HG03558 (cell line): Measurements from ENCODE around the gene ALS2CL.

ENCODE experiments used
- ATAC-seq: cut with Tn5 transposase; IDR thresholded peaks from one replicate; pipeline ENCODE4 v1.9.1; 2021; ENCODE audit warnings: moderate number of reproducible peaks; ENCODE audit not compliant: unreplicated experiment; ENCODE audit errors: extremely low read depth

Gene ALS2CL

GRCh38 chr3:46681856-46682540 lies 11.5 kb downstream of the ALS2CL start:
- no peak for ATAC-seq

- no peak for ATAC-seq
Measured at GRCh38 chr3:46681387-46681786, 12.1 kb downstream of the ALS2CL start.

GRCh38 chr3:46680298-46680826 lies 13.1 kb downstream of the ALS2CL start:
- ATAC-seq, result no peak

- no peak for ATAC-seq
Measured at GRCh38 chr3:46679681-46680080, 13.8 kb downstream of the ALS2CL start.

- no peak for ATAC-seq
Measured at GRCh38 chr3:46678280-46678679, 15.2 kb downstream of the ALS2CL start.

- no peak for ATAC-seq
Measured at GRCh38 chr3:46677411-46677726, 16.1 kb downstream of the ALS2CL start.

- ATAC-seq, result no peak
Measured at GRCh38 chr3:46676601-46677410, 16.7 kb downstream of the ALS2CL start.

- ATAC-seq, result no peak
Measured at GRCh38 chr3:46675843-46676567, 17.5 kb downstream of the ALS2CL start.

- ATAC-seq, result no peak
Measured at GRCh38 chr3:46675426-46675825, 18.1 kb downstream of the ALS2CL start.

- no peak for ATAC-seq
Measured at GRCh38 chr3:46674031-46674845, 19.2 kb downstream of the ALS2CL start.

GRCh38 chr3:46673151-46674030 lies 20.1 kb downstream of the ALS2CL start:
- ATAC-seq, result no peak

- ATAC-seq, result no peak
Measured at GRCh38 chr3:46672349-46672695, 21.2 kb downstream of the ALS2CL start.

GRCh38 chr3:46671541-46672348 lies 21.7 kb downstream of the ALS2CL start:
- no peak for ATAC-seq

GRCh38 chr3:46670891-46671427 lies 22.5 kb downstream of the ALS2CL start:
- no peak for ATAC-seq

- ATAC-seq, result no peak
Measured at GRCh38 chr3:46670000-46670890, 23.2 kb downstream of the ALS2CL start.

GRCh38 chr3:46669191-46669999 lies 24.1 kb downstream of the ALS2CL start:
- no peak for ATAC-seq
